ENCODE results near the gene PECR.
"Not testable (repeated sequence)": the region's sequence is repeated elsewhere in the genome, so short reads cannot be mapped to it uniquely, and the experiment has no call there.

The PECR gene

GRCh38 chr2:216023055-216023648 lies 58.5 kb downstream of the PECR start:
- DNase-seq, result no peak

- no peak for DNase-seq
These were observed 59.6 kb downstream of the PECR start for GRCh38 chr2:216021768-216022565.

- DNase-seq, result no peak
These were observed 62.9 kb downstream of the PECR start for GRCh38 chr2:216018709-216019108.

GRCh38 chr2:216017365-216017764 lies 64.2 kb downstream of the PECR start:
- no peak for DNase-seq

- DNase-seq, result no peak
These were observed 65.0 kb downstream of the PECR start for GRCh38 chr2:216016581-216016980.

- peak; percentile 14 for DNase-seq
These were observed 65.7 kb downstream of the PECR start for GRCh38 chr2:216015722-216016464.

- DNase-seq, result no peak
These were observed 66.6 kb downstream of the PECR start for GRCh38 chr2:216014986-216015385.

GRCh38 chr2:216014006-216014405 lies 67.6 kb downstream of the PECR start:
- no peak for DNase-seq

GRCh38 chr2:216013080-216013909 lies 68.3 kb downstream of the PECR start, which contains the start of gene MREG:
TSS of gene MREG (minus strand) at chr2:216013551. CDS start at chr2:216013327, 224 bp downstream.
- DNase-seq, result peak; percentile 83

- no peak for DNase-seq
These were observed 68.9 kb downstream of the PECR start for GRCh38 chr2:216012830-216013079.

GRCh38 chr2:216012133-216012829 lies 69.3 kb downstream of the PECR start:
- no peak for DNase-seq

GRCh38 chr2:216009215-216009614 lies 72.4 kb downstream of the PECR start:
- DNase-seq, result not testable (repeated sequence)

GRCh38 chr2:216008387-216008786 lies 73.2 kb downstream of the PECR start:
- DNase-seq, result no peak

GRCh38 chr2:216006164-216006663 lies 75.4 kb downstream of the PECR start:
- no peak for DNase-seq

GRCh38 chr2:216004697-216005283 lies 76.8 kb downstream of the PECR start:
- DNase-seq, result no peak

GRCh38 chr2:216003876-216004696 lies 77.5 kb downstream of the PECR start:
- no peak for DNase-seq

- no peak for DNase-seq
These were observed 78.9 kb downstream of the PECR start for GRCh38 chr2:216002693-216003092.

- no peak for DNase-seq
These were observed 79.4 kb downstream of the PECR start for GRCh38 chr2:216002101-216002678.

GRCh38 chr2:216001216-216002100 lies 80.2 kb downstream of the PECR start:
- DNase-seq, result no peak

- no peak for DNase-seq
These were observed 83.0 kb downstream of the PECR start for GRCh38 chr2:215998636-215999035.
